H9 (cell line): Measurements from ENCODE around the gene ATG13. TPM values are rescaled to one million over a fixed set of nuclear protein-coding genes. Genes with fewer than 3 reads are reported as not detected.

Experiments used
- DNase-seq: peaks from one replicate; pipeline ENCODE4 v3.0.0-alpha.2; 2017
- H2AFZ ChIP-seq: one replicate; pipeline ENCODE4 v1.6.1; 2013; ENCODE audit warnings: mild to moderate bottlenecking, low read length, control low read depth, moderate library complexity
- H2AK5ac ChIP-seq: 2 replicates; pipeline ENCODE4 v1.6.1; 2013; ENCODE audit warnings: low read length, control low read depth, mixed read lengths; ENCODE audit not compliant: insufficient read length
- H2BK120ac ChIP-seq: one replicate; pipeline ENCODE4 v1.6.1; 2013; ENCODE audit warnings: low read depth, mild to moderate bottlenecking, low read length, control low read depth, inconsistent platforms; ENCODE audit not compliant: poor library complexity, severe bottlenecking
- H2BK12ac ChIP-seq: 2 replicates; pipeline ENCODE4 v1.6.1; 2013; ENCODE audit warnings: low read length, control low read depth, mixed read lengths, low read depth; ENCODE audit not compliant: insufficient read length
- H2BK15ac ChIP-seq: 2 replicates; pipeline ENCODE4 v1.6.1; 2013; ENCODE audit warnings: low read depth, low read length, control low read depth
- H2BK20ac ChIP-seq: one replicate; pipeline ENCODE4 v1.6.1; 2013; ENCODE audit warnings: low read depth, mild to moderate bottlenecking, low read length, control low read depth, inconsistent platforms; ENCODE audit not compliant: poor library complexity, severe bottlenecking
- H2BK5ac ChIP-seq: 2 replicates; pipeline ENCODE4 v1.6.1; 2013; ENCODE audit warnings: low read length, control low read depth, mixed read lengths; ENCODE audit not compliant: insufficient read length
- H3K14ac ChIP-seq: 2 replicates; pipeline ENCODE4 v1.6.1; 2013; ENCODE audit warnings: low read length, control low read depth; ENCODE audit not compliant: insufficient read depth
- H3K18ac ChIP-seq: 2 replicates; pipeline ENCODE4 v1.6.1; 2013; ENCODE audit warnings: low read depth, mild to moderate bottlenecking, mixed read lengths, low read length, control low read depth; ENCODE audit not compliant: insufficient read length
- H3K23ac ChIP-seq: 2 replicates; pipeline ENCODE4 v1.6.1; 2013; ENCODE audit warnings: low read length, control low read depth, mixed read lengths, low read depth; ENCODE audit not compliant: insufficient read length
- H3K23me2 ChIP-seq: 2 replicates; pipeline ENCODE4 v1.6.1; 2013; ENCODE audit warnings: low read depth, mild to moderate bottlenecking, mixed read lengths, low read length, control low read depth; ENCODE audit not compliant: insufficient read length, poor library complexity, severe bottlenecking
- H3K27ac ChIP-seq: 2 replicates; pipeline ENCODE4 v1.5.1; 2013; ENCODE audit warnings: low read length, control low read depth, mixed read lengths, low read depth; ENCODE audit not compliant: insufficient read length
- H3K27me3 ChIP-seq: 2 replicates; pipeline ENCODE4 v1.6.1; 2013; ENCODE audit warnings: low read length, control low read depth, inconsistent platforms; ENCODE audit not compliant: insufficient read depth
- H3K4ac ChIP-seq: 2 replicates; pipeline ENCODE4 v1.6.1; 2013; ENCODE audit warnings: low read depth, mild to moderate bottlenecking, control low read depth, inconsistent platforms, low read length, moderate library complexity
- H3K4me1 ChIP-seq: 2 replicates; pipeline ENCODE4 v1.6.1; 2013; ENCODE audit warnings: low read length, control low read depth, inconsistent platforms; ENCODE audit not compliant: insufficient read depth
- H3K4me2 ChIP-seq: 2 replicates; pipeline ENCODE4 v1.6.1; 2013; ENCODE audit warnings: low read length, control low read depth, mixed read lengths; ENCODE audit not compliant: insufficient read length, insufficient read depth
- H3K56ac ChIP-seq: 2 replicates; pipeline ENCODE4 v1.6.1; 2013; ENCODE audit warnings: low read depth, mild to moderate bottlenecking, mixed read lengths, low read length, control low read depth; ENCODE audit not compliant: insufficient read length
- H3K79me1 ChIP-seq: 2 replicates; pipeline ENCODE4 v1.6.1; 2013; ENCODE audit warnings: low read depth, mild to moderate bottlenecking, moderate library complexity, low read length, control low read depth, inconsistent platforms; ENCODE audit not compliant: insufficient read depth, poor library complexity, severe bottlenecking
- H3K79me2 ChIP-seq: 2 replicates; pipeline ENCODE4 v1.6.1; 2013; ENCODE audit warnings: low read length, control low read depth, inconsistent platforms; ENCODE audit not compliant: insufficient read depth
- H3K9ac ChIP-seq: 2 replicates; pipeline ENCODE4 v1.6.1; 2013; ENCODE audit warnings: low read length, control low read depth, mixed read lengths; ENCODE audit not compliant: insufficient read length; ENCODE audit errors: extremely low read depth
- H3K9me3 ChIP-seq: one replicate; pipeline ENCODE4 v1.6.1; 2013; ENCODE audit warnings: low read depth, low read length, inconsistent platforms; ENCODE audit not compliant: control insufficient read depth
- H3T11ph ChIP-seq: one replicate; pipeline ENCODE4 v1.6.1; 2013; ENCODE audit warnings: mild to moderate bottlenecking, low read length, control low read depth, inconsistent platforms
- H4K20me1 ChIP-seq: one replicate; pipeline ENCODE4 v1.6.1; 2013; ENCODE audit not compliant: control insufficient read depth, insufficient read length, insufficient read depth
- H4K5ac ChIP-seq: 2 replicates; pipeline ENCODE4 v1.6.1; 2013; ENCODE audit warnings: low read depth, mild to moderate bottlenecking, mixed read lengths, low read length, control low read depth; ENCODE audit not compliant: insufficient read length
- H4K8ac ChIP-seq: replicated peaks from 2 replicates; pipeline ENCODE4 v1.6.1; 2013; ENCODE audit warnings: low read length, control low read depth, mixed read lengths, low read depth; ENCODE audit not compliant: insufficient read length
- H4K91ac ChIP-seq: 2 replicates; pipeline ENCODE4 v1.6.1; 2013; ENCODE audit warnings: low read depth, mild to moderate bottlenecking, moderate library complexity, mixed read lengths, low read length, control low read depth; ENCODE audit not compliant: insufficient read length
- H3K27ac Mint-ChIP-seq, 3 experiments: 2 replicates in 2 of 3; 3 replicates in 1 of 3; pipeline ENCODE4 v1.8.0; 2020 to 2021; ENCODE audit warnings: mixed read lengths in 3 of 3, mild to moderate bottlenecking in 1 of 3, moderate library complexity in 1 of 3
- H3K27me3 Mint-ChIP-seq: 2 replicates; pipeline ENCODE4 v1.8.0; 2021; ENCODE audit warnings: low read depth, mild to moderate bottlenecking, moderate library complexity, mixed read lengths
- H3K36me3 Mint-ChIP-seq, 3 experiments: 2 replicates in 2 of 3; 3 replicates in 1 of 3; pipeline ENCODE4 v1.8.0; 2020 to 2021; ENCODE audit warnings: low read depth in 3 of 3, mixed read lengths in 3 of 3; ENCODE audit not compliant: insufficient read depth in 1 of 3
- H3K4me1 Mint-ChIP-seq, 2 experiments: 2 replicates each; pipeline ENCODE4 v1.8.0; 2020; ENCODE audit warnings: mixed read lengths in 2 of 2
- H3K4me3 Mint-ChIP-seq, 2 experiments: 2 replicates in 1 of 2; 3 replicates in 1 of 2; pipeline ENCODE4 v1.8.0; 2020 to 2021; ENCODE audit warnings: mild to moderate bottlenecking in 2 of 2, mixed read lengths in 2 of 2, moderate library complexity in 1 of 2
- H3K9me3 Mint-ChIP-seq, 2 experiments: 2 replicates in 1 of 2; 3 replicates in 1 of 2; pipeline ENCODE4 v1.8.0; 2020; ENCODE audit warnings: mild to moderate bottlenecking in 2 of 2, mixed read lengths in 2 of 2, moderate library complexity in 1 of 2
- CTCF ChIP-seq: fragments of 200-600 bp; sonication (generic); conservative IDR thresholded peaks from 3 replicates; pipeline ENCODE4 v1.8.0; 2021; ENCODE audit warnings: antibody characterized with exemption, mild to moderate bottlenecking
- WGBS: extraction: QIAGEN DNeasy Blood & Tissue Kit; methylation state at CpG from one replicate; pipeline ENCODE4 v1.1.7; 2013; ENCODE audit warnings: missing lambda C conversion rate, low lambda C conversion rate, mixed read lengths; ENCODE audit not compliant: insufficient read length; ENCODE audit errors: extremely low coverage; 5-methylcytosine and 5-hydroxymethylcytosine counted together
- total RNA-seq: library from RNA; stranded (reverse); gene quantifications from 2 replicates; pipeline ENCODE4 v1.2.1, GENCODE V29; 2021

The ATG13 gene
- total RNA-seq, 1 experiment from 2014 or later, result 79.1 TPM

- no peak within 1 kb of the TSS for H2BK12ac ChIP-seq
- WGBS, result no CpG with 5 or more reads among the region's 54 CpGs
Observed at GRCh38 chr11:46593550-46594373, 23.6 kb upstream of the ATG13 start, which contains the start of gene AMBRA1. Gene AMBRA1 (minus strand): TSS chr11:46594023. CDS start chr11:46548380, 45,643 bp downstream.

More at GRCh38 chr11:46593550-46594373, 23.6 kb upstream of the ATG13 start, which contains the start of gene AMBRA1:
- Histone ChIP-seq H2AFZ (peak within 1 kb of the TSS; percentile 89), H2BK120ac (no peak within 1 kb of the TSS), H3K79me1 (peaks cover 2% of the 10 kb centered on the region), H3K9me3 (no peaks in the 10 kb centered on the region), H3K23ac (no peak within 1 kb of the TSS), H3K27me3 (no peaks in the 10 kb centered on the region), H3K4ac (no peak within 1 kb of the TSS; the same call in 1 of the 2 replicates), H3K9ac (peak within 1 kb of the TSS; percentile 92), H3K27ac (no peak within 1 kb of the TSS), H3K14ac (peak within 1 kb of the TSS; percentile 97), H2AK5ac (no peak within 1 kb of the TSS), H3K18ac (peak within 1 kb of the TSS; percentile 82), H3K23me2 (peaks cover 5% of the 10 kb centered on the region), H3K4me2 (peak within 1 kb of the TSS; percentile 93), H2BK20ac (no peak within 1 kb of the TSS), H4K20me1 (no peaks in the 10 kb centered on the region), H2BK15ac (no peak within 1 kb of the TSS; the same call in 1 of the 2 replicates), H3K56ac (no peak within 1 kb of the TSS), H4K91ac (no peak within 1 kb of the TSS), H3K4me1 (no peaks in the 10 kb centered on the region), H4K8ac (no peak within 1 kb of the TSS), H3T11ph (no peak within 1 kb of the TSS), H3K79me2 (peaks cover 13% of the 10 kb centered on the region; the same call in 1 of the 2 replicates), H4K5ac (no peak within 1 kb of the TSS), H2BK5ac (no peak within 1 kb of the TSS)
- peak within 1 kb of the TSS; percentile 92 to 96 for H3K4me3 Mint-ChIP-seq
- TF ChIP-seq CTCF, result no peak
- no peaks in the 10 kb centered on the region; a peak in 1 of 7 replicates for H3K36me3 Mint-ChIP-seq
- peaks cover 17 to 18% of the 10 kb centered on the region in 2 experiments for H3K4me1 Mint-ChIP-seq
- peak; percentile 91 for DNase-seq
- H3K9me3 Mint-ChIP-seq, result no peaks in the 10 kb centered on the region
- H3K27me3 Mint-ChIP-seq, result no peaks in the 10 kb centered on the region
- H3K27ac Mint-ChIP-seq, result peak within 1 kb of the TSS; percentile 97 to 99 (median 98)
